GM19324 (cell line): ENCODE results near the gene ENC1.

Experiments
- ATAC-seq: cut with Tn5 transposase; IDR thresholded peaks from one replicate; pipeline ENCODE4 v1.9.1; 2021; ENCODE audit warnings: mild to moderate bottlenecking, moderate library complexity; ENCODE audit not compliant: unreplicated experiment, low FRiP score

Gene ENC1

DNA sequence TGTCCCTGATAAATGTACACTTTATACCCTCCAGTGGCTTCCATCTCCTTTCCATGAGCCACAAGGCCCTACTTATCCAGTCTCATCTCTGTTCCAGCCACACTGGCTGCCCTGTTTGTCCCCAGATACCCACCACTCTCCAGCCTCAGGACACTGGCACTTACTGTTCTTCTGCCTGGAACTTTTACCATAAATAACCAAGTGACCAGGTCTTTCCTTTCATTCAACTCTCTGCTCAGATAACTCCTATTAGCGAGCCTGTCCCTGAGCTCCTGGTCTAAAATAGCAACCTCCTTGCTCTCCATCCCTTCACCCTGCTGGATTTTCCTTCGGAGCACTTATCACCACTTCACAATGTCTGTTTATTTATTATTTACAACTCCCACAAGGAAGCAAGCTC, 16.6 kb upstream of the ENC1 start:
- ATAC-seq = no peak

DNA sequence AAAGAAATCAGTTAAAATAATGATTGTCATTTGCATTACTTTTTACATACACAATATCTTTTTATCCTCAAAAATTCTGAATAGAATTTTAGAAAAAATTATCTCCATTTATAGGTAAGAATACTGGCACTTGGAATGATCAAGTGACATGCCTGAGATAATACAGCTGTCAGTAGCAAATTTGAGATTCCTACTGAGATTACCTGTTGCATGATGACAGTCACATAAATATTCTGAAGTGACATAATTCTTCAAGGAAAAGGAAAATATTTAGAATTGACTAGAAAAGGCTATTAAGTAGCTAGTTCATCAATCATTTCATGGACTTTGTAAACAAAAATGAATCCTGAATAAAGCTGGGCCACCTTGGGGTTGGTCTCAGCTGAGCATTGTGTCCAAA, 15.2 kb upstream of the ENC1 start:
- ATAC-seq = no peak

DNA sequence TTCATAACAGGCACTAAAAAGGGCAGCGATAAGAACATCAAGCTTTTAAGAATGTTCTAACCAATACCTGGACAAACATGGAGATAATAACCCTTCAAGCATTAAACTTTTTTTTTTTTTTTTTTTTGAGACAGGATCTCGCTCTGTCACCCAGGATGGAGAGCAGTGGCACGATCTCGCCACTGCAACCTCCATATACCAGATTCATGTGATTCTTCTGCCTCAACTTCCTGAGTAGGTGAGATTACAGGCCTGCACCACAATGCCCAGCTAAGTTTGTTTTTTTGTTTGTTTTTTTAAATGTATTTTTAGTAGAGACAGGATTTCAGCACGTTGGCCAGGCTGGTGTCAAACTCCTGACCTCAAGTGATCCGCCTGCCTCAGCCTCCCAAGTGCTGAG, 14.7 kb upstream of the ENC1 start:
- ATAC-seq = no peak

DNA sequence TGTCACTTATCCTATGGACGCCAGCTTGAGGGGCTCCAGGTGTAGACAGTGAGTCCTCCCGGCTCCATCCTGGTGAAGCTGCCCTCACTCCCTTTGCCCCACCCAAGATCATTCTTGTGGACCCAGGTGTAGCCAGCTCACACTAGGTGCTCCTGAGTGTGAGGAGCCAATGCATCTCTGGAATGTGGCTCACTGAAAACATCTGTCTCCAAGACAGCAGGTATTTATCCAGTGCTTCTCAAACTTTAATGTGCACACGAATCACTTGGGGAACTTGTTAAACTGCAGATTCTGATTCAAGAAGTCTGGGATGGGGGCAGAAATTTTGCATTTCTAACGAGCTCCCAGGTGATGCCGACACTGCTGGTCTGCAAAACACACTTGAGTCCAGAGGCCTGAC, 13.5 kb upstream of the ENC1 start:
- ATAC-seq = no peak

DNA sequence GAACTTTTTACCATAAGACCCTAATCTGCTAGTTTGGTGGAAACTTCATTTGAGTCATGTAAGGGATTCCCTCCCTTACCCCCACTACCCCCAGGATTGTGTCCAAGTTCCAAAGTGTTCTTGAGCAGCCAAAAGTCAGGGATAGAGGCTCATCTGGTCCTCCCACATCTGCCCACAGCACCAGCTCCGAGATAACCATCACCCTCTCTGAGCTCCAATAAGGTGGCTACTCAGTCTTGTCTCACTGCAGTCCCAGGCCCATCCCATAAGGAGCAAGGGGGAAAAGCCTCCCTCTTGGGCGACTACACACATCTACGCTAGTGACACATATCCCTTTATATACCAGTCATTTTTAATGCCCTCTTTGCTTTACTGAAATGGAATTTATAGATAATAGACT, 12.0 kb upstream of the ENC1 start:
- ATAC-seq = no peak

DNA sequence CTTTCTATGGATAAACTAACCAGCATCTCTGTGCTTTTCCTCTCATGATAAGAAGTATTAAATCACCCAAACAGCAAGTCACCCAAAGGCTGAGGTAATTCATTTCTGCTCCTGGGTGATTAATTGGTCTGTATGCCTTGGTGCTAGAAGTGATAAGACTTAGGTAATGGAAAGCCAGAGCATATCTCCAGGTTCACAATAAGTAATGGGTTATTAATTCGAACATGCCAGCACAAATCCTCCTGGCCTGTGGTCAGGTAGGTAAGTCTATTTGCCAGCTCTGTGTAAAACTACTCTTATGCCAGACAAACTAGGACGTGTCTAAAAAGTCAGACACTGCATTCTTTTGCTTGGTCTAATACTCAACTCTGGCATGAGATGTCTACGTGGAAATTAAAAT, 11.2 kb upstream of the ENC1 start:
- no peak for ATAC-seq

DNA sequence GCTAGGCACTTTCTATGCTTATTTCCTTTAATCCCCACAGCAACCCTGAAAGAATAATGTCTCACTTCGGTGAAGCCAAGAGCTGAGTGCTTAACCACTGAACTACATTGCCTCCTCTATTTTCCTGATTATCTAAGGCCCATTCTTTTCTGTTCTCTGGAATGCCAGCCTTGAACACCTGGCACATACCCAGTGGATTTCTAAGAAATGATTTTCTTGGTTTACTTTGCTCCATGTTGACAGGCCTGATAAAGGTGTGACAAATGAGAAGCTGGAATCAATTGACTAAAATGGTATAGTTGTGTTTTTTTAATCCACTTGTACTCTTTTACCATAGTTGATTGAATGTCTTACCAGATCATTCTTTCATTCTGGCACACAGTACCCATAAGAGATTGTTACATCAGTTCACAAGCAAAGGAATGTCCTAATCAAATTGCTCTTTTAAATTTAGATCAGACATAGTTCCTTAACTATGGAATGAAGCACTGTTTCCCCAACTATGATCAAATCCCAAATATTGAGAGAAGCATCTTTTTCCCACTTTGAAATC, 9.0 kb upstream of the ENC1 start:
- ATAC-seq = no peak

DNA sequence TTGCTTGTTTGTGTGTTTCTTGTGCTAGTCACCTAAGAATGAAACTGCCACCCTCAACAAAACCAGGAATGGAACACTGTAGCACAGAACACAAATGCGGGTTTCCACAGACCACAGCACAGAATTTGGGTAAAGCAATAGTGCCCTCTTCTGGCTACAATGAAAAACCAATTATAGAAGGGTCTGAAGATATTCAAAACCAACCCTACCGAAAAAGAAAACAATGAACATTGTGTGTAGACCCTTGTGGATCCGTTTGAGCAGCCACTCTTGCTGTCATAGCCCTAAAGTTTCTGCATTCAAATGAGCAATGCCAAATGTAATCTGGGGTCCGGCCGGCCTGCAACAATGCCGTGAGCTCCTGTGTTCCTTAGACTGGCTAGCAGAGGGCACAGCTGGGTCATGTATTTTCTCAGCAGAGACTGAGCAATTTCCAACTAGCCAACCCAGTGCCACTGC, 8.3 kb upstream of the ENC1 start:
- peak; percentile 66 for ATAC-seq

DNA sequence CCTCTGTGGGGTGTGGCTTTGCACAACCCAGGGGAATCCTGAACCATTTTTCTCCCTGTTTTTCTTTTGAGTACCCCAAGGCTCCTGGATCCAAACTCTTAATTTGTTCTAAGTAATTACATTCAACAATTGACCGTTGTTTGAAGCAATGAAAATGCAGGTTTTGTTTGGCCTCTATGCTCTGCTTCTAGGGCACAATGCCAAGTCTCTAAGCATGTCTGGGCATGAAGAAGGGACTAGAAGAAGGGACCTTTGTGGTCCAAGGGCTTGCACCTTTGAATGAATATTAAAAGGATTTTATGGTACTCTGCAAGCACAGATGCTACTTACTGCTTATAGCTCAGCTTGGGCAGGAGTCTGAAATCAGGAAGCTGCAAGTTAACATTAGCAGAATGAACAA, 6.6 kb upstream of the ENC1 start:
- ATAC-seq = no peak

DNA sequence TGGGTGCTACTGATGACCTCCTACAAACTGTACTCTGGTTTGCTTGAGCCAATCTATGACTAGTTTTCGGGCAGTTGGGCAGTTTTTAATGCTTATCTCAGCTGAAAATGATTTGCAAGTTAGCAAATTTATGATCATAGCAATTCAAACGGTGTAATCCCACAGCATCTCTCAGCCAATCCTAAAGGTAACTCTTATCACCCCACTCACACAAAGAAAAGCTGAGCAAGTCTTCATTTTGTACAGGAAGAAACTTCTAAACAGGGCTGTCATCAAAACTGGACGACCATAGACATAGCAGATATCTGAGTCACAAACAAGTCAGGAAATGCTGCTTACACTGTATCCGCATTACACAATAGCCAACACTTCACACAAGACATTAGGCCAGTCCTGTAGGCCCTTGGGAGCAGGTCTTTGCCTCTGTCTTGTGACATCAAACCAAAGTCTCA, 2.6 kb upstream of the ENC1 start:
- no peak for ATAC-seq

DNA sequence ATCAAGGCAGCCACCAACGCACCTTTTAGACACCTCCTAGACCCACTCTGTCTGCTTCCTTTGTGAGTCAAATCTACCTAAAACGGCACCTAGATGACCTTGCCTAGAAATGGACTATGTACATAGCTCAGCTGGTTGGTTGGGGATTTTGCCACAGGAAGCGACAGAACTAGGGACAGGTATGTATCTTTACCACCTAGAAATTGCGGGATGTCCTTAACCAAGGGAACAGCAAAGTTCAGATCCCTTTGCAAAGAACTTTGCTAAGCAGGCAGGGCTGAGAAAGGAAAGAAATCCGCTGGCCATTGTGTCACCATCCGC, 2.0 kb upstream of the ENC1 start:
- no peak for ATAC-seq

DNA sequence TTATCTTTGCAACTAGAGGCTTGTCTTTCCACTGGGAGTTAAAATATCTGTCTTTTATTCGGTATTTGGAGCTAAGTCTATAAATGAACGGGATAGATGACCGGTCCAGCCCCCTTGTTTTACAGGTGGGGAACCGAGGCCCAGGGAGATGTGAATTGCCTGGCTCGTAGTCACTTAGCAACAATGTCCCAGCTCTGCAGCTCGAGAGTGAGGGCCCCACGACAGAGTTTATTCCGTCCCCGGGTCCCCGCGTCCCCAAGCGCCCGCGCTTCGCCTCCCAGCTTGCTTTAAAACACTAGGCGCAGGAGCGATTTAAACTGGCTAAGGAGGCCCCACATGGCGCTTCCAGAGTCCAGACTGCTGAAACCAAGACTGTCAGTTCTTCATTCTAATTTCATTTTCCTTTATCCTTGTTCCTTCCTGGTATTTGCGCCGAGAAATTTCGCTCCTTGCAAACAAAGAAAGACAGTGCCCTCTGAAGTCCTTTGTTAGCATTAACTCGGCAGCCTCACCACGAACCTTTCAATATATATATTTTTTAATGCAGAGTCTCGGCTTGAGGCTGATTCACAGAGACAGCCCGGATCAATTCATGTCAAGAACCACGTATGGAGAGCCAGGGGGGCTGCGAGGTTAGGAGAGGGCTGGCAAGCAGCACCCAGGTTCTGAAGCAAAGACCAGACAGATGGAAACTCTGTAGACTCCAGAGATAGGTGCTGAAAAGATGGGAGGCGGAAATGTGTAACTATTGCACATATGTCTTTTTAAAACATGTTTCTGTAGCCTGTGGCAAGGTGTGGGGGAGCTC, 1.4 kb upstream of the ENC1 start:
- ATAC-seq = no peak

DNA sequence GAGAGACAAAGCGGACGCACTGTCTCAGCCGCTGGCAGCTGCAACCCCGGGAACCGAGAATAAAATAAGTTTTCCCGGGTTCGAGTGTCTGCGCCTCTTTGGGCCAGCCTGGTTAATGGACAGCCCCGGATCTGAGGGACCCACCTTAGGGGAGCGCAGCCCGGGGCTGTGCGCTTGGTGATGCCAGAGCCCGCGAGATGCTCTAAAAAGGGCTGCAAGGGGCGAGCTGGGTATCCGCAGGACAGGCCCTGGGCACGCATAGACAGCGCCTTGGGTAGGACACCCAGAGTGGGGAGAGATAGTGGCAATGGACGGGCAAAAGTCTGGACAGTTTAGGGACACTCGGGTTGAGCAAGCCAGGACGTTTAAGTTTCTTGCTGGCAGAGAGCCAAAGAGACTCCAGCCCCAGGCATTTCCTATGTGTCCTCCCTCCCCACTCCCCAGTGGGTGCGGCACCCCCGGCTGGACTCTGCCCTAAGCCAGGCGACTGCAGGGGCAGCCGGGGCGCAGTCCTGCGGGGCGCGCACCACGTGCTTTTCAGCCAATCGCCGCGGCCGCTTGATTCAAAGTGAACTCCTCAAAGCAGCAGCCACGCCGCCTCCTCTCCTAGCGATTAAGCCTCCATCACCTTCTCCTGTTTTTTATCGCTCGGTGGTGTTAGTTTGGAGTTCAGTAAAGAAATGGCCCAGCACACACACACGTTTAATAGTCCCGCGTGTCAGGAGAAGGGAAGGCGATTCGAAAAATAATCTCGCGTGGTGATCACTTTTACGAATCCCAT, 616 bp upstream of the ENC1 start:
- peak; percentile 30 for ATAC-seq

DNA sequence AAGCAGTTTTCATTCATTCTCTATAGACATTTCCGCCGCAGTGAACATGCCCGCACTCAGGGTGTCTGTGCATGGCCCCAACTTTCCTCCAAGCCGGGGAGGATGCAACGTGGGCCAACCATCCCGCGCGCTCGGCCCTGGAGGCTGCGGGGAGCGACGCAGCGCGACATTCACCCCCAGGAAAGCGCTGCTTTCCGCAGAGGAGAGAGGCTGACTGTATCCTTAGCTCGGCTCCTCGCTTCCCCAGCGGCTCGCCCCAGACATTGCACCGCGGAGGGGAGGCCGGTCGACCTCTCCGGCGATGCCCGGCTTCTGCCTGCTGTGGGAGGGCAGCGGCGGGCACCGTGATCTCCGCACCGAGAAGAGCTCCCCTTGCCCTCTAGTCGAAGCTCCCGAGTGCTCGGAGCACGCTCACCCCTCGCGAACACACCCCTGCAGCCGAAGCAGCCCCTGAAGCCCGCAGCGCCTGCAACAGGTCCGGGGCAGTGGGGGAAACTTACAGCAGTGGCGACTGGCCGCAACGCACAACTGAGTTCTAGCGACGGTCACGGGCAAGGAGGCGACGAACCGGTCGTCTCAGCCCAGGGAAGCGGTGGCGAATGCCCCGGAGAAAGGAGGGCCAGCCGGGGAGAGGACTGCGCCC, 600 bp downstream of the ENC1 start:
- ATAC-seq = peak; percentile 21

DNA sequence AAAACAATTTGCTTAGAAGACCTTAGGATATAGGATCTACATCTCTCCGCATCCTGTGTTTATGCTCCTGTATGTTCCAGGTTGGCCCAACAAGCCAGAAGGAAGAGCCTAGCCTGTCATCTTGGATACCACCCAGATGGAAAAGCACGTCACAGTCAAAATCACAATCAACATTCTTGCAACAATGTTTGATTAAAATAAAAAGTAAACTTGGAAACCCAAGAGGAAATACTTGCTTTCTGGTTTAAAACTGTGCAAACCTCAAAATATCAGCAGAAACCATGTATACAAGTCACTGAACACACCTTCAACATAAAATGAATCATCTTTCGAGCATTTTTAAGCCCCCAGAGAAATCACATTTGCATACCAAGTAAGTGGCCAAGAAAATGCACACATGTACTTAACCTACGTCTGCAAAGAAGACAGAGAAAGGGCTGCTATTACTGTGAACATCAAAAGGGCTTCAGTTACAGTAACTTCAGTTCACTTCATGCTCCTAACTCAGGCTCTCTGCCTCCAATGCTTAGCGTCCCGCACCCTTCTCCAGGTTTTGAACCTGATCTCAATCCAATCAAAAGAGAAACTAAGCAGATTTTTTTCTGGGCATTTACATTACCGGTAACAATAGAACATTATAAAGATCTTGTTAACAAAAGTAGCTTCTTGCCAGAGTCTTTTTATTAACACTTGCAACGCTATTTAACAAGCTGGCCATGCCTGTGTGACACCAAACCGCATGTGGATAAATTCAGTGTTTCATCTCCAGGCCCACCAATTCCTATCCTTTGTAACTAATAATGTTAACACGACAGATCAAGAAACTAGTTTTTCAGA, 1.3 kb downstream of the ENC1 start:
- no peak for ATAC-seq

DNA sequence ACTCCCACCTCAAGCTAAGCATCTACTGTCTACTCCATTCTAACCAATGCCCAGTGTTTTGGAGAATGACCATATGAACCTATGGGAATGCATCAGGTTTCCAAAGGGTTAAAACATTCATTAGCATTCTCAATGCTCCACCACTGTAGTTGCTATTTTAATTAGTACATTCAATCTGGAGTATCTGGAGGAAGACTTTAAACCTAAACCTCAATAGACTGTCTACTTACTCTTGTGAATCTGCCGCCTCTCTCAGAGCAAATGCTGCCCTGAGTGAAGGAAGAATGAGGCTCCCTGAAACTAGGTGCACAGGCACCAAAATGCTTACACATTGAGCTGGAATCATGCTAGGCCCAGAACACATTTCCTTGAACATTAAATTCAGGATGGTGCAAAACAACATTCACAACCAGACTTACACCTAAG, 2.0 kb downstream of the ENC1 start:
- ATAC-seq = no peak

DNA sequence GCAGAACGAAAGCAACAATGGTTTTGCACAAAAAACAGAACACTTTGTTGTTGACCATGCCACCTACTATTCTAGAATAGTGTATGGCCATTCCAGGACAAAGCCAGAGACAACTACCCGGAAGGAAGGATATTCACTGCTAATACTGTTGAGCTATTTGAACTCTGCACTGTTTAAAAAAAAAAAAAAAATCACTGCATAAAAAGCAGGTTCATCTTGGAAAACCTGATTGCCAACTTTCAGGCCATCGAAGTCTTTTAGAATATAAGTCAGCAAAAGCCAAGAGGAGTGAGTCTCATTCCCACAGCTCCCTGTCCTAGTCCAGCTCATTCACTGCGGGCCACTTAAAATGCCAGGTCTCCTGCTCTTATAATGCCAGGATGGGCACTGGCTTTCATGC, 4.0 kb downstream of the ENC1 start:
- ATAC-seq = no peak

DNA sequence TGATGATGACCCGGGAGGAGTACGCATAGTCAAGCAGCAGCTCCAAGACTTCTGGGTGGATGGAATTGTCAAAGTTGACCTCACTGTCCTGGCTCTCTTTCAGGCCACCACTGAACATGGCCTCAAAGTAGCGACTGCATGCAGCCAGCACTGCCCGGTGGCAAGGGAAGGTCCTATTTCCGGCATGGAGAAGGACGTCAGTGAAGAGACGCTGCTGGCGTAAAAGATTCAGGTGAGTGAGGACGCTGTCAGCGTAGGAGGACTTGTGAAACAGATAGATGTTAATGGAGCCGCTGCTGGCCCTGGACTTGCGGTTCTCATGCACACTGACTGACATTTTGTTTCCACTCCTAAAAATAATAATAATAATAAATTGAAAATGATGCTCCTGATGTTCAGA, 4.4 kb downstream of the ENC1 start:
- ATAC-seq = no peak

DNA sequence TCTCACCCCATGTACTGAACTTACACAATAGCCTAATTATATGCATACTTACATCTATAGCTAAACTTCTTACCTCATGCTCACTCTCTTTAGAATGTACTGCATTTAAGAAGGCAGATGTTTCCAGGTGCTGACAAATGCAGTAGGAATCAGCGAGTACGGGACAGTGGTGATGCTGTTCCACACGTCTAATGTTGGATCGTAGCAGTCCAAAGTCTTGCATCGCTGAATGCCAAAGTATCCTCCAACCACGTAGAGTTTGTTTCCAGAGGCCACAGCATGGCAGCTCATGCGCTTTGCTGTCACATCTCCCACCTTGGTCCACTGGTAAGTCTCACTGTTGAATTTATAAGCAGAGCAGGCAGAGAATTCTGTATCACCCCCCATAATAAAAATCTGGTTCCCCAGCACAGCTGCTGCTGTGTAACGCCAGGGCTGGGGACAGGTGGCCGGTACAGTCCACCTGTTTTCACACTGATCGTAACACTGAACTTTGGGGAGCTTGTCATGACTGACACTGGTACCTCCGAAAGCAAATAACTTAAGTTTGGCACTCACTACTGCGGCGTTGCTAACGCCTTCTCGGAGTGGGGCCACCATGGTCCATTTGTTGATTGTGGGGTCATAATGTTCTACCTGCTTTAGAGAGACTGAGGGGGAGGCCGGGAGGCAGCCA, 5.8 kb downstream of the ENC1 start:
- no peak for ATAC-seq

DNA sequence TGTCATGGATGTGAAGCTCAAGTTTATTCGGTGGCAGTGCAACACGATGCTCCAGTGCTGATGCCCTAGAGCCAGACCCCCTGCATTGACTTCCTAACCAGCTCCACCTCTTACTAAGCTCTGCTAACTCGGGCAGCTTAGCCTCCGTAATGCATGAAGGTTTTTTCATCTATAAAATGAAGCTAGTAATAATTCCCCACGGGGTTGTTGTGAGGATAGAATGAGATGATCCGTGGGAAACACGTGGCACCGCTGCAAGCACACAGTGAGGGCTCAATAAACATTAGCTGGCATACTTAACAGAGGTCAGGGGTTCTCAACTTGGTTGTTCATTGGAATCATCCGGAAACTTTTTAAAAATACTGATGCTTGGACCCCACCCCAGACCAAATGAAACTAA, 6.8 kb downstream of the ENC1 start:
- no peak for ATAC-seq
